SW 1271 (cell line): Measurements from ENCODE around the gene AGPS.

ENCODE experiments used
- DNase-seq, 2 experiments: peaks; one replicate each; lab custom pipeline; 2025; lab: John Stamatoyannopoulos, UW

AGPS gene

DNA sequence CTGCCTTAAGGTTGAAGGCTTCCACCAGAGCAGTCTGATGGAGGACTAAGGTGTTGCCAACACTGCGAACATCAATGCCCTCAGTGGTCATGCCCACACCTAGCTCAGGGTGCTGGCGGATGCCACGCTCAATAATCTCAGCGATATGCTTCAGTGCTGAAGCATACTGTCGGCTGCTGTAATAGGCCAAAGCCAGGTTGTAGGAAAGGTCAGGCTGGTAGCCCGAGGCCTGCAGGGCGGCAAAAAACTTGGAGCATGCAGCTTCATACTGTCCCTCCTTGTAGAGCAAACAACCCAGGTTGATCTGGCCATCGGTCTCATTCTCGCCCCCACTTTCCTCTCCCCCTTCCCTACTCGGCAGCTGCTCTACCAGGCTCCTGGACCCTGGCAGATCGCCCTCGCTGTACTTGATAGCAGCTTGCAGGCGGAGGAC lies 159.4 kb downstream of the AGPS start:
- DNase-seq: no peak

DNA sequence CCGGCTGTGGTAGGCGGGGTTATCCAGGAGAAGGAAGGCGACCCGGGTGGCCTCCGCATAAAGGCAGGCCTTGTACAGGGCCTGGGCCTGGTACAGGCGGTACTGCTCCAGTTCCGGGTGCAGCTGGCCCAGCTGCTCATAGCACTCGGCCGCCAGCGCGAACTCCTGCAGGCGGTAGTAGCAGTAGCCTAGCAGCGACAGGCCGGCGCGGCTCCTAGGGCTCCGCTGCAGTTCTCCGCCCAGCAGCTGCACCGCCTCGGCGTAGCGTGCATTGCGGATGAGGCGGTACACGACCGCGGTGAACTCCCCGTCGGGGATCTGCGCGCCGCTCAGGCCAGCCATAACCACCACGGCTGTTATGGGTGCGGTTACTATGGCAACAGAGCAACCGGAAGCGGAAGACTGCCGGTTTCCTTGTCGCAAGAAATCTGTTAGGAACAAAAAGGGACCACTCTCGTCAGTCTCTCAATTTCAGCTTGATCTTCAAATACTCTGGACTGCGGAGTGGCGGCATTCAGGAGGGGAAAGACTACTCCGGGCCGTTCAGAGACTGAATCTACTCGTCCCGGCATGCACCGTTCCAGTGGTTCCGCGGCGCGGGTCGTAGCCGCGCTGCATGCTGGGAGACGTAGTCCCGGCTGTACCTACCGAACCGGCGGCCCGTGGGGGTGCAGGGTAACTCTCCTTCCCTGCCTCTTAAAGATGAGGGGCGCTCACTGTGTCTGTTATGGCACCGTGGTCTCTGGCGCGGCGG lies 160.0 kb downstream of the AGPS start:
- DNase-seq: peak; percentile 52 to 93

DNA sequence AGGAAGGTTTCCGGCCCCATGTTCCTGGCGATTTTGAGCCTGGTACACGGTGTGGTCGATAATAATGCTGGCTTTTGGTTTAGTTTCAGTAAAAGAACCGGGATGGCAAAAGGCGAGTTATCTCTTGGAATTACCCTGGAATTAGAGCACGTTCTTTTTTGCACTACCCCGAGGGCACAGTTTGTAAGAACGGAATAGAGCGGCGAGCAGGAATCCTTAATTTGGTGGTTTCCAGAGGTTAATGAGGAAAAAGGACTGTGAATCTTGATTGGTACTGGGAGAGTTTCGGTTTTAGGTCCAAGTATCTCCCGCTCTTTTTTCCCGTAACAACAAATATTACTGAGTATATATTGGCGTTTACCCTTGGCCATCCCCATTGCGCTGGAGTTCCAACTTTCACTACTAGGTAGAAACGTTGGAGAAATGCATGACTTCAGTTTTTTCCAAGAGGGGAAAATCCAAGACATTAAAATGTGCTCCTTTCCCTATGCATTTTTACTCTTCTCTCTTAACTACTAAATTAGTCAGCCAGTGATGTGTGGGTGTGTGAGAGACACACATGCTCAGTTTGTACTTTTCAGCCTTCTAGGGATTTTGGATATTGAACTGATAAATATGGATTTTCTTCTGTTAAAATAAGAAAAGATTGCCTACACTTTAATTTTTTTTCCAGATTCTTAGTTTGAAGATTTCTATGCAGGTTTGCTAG lies 160.8 kb downstream of the AGPS start:
- no peak for DNase-seq

DNA sequence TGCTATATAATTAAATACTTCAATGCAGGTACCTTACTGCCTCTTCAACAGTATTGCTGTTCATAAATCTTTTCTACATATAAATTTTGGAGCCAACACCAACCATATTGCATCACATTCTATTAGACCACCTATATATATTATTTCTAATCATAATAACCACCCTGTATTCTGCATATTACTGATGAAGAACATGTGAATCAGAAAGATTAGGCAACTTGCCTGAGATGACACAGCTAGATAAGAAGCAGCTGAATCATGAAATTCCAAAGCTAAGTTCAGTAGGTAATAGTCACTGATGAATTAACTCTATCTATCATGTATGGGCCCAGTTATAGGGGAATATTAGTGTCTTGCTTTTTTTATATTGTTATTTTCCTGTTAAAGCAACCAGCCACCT lies 161.8 kb downstream of the AGPS start:
- DNase-seq: no peak

DNA sequence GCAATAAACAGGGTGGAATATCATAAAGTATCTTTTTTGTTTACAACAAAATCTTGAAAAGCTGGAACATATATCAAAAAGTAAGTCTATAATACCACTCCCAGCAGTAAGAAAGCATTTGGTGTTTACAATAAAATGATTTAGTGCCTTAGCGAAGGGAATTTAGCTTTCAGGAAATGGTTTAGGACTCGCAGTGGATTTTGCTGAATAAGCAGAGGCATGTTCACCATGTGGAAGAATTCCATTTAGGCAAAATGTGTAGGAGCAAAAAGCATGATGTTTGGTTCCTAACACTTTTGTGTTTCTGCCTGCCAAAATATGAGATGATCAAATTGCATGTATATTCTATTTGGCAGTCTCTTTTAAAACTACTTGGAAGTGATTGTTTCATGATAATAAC lies 163.6 kb downstream of the AGPS start:
- DNase-seq: no peak

DNA sequence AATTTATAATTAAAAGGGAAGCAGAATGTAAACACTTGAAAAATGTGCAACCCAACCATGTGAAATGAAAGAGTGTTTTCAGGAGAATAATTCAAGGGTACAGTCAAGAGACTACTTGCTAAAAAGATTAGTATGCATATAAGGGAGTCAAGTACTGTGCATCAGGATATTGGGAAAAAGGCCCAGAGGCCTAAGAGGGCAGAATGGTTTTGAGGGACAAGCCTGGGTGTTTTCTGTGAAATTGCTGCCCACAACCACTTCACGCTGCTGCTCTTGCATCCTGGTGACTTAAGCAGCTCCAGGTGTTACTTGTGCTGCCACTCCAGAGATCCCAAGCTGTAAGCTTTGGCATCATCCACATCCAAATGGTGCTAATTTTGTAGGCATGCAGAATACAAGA lies 165.2 kb downstream of the AGPS start:
- DNase-seq: no peak

DNA sequence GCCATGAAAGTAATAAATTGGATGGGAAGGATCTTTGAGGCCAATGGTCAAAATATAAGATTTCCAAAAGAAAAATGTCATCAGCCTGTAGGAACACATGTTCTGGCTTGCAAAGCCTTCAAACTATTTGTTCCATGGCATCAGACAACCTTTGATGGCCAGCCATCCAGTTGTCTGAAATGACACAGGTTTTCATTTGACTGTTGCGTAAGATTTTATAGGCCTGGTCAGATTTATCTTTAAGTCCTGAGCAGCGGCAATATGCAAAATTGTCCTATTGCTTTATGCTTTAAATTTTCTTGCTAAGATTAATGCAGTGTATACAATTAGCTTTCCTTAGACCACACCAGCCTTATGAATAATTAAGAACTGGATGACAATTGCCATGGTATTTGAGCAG lies 167.1 kb downstream of the AGPS start:
- DNase-seq: no peak

DNA sequence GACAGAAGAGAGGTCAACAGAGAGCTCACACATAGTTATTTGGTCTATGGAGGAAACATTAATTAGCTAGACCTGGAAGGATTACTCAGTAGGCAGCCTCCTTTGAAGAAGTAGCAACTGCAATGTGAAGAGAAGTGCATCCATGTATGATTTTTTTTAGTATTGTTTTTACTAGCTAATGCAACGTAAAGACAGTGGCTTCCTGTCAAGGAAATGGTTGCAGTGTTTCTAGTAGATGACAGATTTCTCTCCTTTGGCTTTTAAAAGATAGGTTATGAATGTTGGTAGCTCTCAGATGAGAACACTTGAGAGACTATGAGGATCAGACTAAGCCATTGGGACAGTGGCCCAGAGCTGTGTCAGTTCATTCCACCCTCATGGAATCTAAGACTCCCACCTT lies 175.8 kb downstream of the AGPS start:
- DNase-seq: no peak

DNA sequence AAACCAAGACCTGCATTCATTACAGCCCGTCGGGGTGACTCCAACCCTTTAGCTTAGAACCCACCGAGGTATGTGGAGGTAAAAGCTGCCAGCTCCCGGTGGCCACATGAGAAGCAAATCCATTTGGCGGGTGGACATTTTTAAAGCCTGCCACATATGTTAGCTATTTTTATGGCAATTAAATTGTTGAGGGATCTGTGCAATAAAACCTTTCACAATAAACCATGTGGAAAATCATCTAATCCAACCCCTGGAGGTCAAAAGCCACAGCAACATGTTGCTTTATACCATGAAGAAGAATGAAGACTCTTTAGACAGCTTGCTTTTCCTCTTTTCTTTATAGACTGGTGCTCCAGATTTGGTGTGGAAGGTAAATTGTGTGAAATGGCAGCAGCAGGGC lies 176.3 kb downstream of the AGPS start:
- DNase-seq: no peak

DNA sequence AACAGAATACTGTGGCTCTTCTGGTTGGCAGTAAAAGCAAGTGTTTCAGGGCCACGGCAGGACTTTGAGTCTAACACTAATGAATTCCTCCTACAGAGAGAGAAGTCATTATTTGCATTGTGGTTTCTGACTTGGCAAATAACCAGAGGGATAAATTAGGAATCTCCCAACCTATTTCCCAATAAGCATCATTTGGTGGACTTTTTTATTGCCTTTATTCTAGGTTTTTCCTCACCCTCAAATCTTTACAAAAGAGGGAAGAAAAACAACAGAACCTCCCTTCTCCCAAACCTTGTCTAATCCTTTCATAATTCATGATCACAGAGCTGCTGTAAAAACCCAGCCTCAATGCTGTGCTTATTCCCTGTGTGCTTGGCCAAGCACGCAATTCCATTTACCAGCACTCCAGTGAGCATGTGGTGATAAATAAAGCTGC lies 179.7 kb downstream of the AGPS start:
- no peak for DNase-seq

DNA sequence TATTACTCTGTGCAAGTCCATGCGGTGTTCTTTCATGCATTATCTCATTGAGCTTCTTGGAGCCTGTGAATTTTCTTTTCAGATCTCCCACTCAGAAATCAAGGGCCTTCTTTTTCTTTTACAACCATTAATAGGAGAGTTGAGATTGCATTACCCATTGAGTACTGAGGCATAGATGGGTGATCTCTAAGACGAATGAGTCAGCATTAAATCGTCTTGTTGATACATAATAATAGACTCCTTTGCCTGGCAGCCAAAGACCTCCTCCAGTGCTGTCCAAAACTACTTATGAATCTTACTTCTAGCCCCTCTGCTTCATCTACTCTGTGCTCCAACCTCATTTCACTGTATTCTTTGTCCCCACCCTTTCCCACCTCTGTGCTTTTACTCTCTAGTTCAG lies 180.5 kb downstream of the AGPS start:
- DNase-seq: no peak

DNA sequence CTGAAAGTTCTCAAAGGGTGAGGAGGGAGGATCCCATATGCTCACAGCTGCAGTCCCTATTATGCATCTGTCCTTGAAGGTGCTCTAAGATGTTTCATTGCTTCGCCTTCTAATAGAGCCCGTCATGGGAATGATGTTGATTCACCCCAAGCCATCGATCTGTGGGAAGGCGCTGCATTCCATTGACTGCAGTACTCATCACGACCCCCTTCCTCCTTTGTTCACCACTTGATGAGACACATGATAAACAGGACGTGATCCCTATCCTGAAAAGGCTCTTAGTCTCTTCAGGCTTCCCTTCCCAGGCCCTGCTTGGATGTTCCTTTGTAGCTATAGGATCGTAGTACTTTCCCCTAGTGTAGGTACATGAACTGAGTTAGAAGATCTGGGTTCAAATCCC lies 181.8 kb downstream of the AGPS start:
- DNase-seq: no peak

DNA sequence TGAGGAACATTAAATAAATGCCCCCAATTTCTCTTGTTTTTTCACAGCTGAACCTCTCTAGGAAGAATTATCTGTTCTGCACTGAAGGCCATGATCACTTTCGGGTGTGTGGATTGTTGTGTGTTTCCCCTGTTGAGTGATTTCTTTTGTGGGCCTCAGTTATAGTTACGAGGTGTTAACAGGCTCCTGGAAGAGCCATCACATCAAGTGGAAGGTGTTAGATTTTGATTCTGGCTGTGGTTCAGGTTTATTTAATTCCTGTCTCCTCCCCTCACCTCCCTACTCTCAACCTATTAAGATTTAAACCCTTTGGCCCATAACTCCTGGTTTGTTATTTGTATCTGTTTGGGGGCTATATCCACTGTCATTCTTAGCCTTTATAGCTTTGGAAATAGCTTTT lies 182.8 kb downstream of the AGPS start:
- DNase-seq: no peak

DNA sequence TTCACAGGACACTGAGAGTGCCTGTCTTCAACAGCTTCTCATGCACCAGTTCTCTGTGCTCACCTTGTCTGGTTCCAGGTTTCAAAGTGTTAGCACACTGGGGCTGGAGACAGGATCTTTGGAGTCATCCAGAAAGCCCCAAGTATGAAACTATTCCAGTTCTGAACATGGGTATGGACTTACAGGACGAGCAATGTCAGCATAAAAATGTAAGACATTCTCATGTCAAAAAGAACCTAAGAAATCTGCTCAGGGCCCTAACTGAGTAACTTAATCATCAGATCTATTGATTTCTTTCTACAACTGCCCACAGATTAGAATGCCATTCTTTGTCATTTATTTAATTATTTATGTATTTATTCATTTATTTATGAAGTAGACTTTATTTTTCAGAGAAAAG lies 184.5 kb downstream of the AGPS start:
- DNase-seq: no peak

DNA sequence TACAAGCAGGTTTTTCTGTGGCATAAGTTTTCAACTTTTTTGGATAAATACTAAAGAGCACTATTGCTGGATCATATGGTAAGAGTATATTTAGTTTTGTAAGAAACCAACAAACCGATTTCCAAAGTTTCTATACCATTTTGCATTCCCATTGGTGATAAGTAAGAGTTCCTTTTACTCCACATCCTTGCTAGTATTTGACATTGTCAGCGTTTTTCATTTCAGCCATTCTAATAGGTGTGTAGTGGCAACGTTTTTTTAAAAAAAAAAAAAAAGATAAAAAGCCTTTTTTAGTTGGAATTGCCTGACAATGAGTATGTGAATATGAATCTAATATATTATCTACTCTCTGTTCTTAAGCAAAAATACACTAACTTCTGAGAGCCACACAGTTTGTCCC lies 185.9 kb downstream of the AGPS start:
- no peak for DNase-seq

DNA sequence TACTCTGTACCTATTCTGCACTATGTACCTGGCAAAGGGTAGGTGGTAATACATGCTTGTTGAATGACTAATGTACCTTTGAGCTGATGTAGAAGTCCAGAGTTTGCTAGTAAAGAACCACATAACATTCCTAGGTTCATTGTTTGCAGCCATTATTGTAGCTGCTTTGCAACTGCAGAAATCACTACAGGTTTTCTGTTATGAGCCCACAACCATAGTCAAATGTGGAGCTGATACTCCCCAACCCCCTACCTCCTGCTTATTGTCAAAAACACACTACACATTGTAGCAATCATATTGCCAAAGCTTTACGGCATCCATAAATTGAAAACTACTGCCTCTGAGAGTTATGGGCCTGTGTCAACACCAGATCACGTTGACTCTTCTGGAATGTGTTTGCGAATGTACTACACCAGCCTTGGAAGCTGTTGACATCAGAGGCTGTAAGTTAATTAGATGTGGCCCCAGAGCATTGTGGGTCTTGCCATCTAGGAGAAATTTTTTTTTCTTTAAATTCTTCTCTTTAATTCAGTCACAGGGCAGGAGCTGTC lies 187.0 kb downstream of the AGPS start:
- DNase-seq: no peak

DNA sequence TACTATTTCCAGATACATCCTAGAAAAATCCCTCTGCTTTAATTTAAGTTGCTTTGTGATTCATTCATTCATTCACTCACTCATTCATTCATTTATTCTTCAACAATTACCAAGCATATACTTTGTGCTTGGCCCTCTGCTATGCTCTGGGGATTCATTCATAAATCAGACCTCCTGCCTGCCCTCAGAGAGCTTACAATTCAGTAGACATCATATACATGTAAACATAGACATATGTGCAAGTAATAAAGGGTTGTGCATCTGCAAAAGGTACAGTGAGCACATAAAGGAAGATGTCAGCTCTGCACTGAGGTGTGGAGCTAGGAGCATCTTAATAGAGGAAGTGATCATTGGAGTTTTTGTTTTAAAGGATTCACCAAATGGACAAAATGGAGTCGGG lies 189.4 kb downstream of the AGPS start:
- no peak for DNase-seq

DNA sequence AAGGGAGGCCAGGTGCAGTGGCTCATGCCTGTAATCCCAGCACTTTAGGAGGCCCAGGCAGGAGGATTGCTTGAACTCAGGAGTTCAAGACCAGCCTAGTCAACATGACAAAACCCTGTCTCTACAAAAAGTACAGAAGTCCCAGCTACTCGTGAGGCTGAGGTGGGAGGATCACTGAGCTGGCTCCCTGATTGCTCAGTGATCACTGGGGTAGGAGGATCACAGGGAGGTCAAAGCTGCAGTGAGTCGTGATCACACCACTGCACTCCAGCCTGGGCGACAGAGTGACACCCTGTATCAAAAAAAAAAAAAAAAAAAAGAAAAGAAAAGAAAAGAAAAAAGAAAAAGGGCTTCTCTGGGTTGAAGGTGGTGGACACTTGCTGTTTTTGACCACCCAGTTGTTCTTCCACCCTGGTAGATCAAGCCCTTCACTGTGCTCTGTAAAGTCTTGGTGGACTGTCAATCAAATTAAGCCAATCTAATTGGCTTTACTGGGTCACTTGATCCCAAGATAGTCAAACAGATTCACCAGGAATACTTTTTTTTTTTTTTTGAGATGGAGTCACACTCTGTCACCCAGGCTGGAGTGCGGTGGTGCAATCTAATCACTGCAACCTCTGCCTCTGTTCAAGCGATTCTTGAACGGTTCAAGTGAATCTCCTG lies 191.6 kb downstream of the AGPS start:
- DNase-seq: no peak

DNA sequence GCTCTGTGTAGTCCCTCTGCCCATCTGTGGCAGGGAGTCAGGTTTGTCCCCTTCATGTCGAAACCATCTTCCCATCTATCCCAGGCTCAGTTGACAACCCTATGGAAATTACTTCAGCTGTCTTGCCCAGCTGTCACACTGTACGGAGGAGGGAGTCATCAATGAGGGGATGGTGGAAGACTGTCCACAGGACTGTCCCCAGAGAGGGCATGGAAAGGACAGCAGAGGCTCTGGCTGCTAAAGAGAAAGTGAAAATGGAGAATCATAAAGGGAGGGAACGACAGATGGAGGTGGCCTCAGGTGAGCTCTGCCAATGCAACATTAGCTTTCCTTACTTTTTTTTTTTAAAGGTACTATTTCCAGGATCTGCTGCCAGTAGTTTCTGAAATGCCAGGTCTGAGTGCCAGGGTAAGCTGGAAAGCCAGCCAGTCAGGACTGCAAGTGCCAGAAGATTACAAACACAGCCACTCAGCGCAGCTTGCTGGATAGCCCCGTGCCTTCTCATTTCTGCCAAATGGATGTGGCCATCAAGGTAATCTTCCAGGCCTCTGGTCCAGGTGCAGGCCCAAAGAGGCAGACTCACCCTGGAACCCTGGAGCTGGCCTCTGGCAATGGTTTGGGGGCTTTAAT lies 192.8 kb downstream of the AGPS start:
- no peak for DNase-seq

DNA sequence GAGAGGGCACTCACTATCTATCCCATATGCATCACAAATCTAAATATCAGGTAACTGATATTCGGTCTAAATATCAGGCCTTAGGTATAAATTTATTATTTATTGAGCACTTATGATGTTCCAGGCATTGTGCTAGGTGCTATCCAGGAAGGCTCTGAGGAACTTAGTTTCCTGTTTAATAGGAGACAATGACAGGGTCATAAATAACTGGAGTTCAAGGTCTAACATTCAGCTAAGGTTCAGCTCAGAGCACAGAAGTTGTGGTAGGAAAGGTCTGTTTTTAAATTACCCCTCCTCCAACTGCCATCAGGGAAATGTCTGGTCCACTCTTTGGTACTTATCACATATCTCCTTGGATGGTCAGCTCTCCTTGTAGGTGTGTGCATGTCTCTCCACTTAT lies 193.6 kb downstream of the AGPS start:
- DNase-seq: no peak

DNA sequence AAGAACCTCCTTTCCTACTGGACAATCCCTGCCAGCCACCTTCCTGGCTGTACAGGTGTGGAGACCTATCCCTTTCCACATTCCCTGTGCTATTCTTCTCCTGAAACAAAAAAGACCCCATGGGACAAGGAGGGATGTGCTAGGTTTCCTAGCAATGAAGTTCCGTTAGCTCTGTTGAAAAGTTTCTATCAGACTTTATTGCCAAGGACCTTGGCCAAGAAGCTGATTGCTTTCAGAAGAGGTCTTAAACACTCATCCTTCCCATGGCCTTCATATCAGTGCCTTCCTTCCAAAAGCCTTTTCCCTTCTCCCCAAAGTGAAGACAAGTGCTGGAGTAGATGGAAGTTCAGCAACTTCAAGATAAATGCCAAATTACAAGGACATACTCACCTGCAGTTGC lies 194.8 kb downstream of the AGPS start:
- DNase-seq: no peak

DNA sequence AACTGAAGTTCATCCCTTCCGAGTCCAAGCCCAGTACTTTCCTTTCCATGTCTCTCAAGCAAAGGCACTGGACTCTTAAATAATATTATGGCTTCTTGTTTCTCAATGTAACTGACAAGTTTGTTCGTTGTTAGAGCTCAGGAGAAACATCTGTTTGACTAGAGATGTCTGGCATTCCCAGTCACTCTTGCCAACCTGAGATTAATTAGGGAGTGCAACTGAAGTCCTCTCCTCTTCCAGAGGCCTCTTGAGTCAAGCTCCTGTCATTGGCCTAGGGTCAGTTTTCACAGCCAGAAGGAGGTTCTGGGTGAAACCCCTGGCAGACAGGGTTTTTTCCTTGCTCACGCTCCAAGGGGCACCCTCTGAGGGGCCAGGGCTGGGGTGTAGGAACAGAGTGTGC lies 196.1 kb downstream of the AGPS start:
- no peak for DNase-seq

DNA sequence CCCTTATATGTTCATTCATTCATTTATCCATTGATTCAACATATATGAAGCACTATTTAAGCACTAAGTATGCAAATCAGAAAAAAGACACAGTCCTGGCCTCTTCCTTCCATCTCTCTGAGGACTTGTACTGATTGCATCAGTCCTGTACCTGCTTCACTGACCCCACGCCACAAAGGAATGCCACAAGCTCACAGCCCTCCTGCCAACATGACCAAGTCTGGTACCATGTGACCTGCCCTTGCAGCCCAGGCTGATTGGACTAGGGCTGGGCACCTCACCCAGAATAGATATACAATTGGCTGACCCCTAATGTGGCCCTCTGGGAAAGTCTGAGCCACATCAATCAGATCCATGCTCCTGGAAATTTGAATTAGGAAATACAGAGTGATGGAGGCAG lies 196.6 kb downstream of the AGPS start:
- DNase-seq: no peak
